GM20431 (cell line): ENCODE measurements around the gene STX18.

Experiments used
- in situ Hi-C: fragments of 300-500 bp; cut with MseI, MboI; formaldehyde crosslinking; loops from one replicate; pipeline ENCODE4 v1.15.0; 2020; ENCODE audit warnings: low sequenced_read_pairs; ENCODE audit not compliant: unreplicated experiment

STX18 gene

GRCh38 chr4:4456816-4457578 lies 84.9 kb downstream of the STX18 start:
- in situ Hi-C loops, result no loop called here

GRCh38 chr4:4456351-4456750 lies 85.5 kb downstream of the STX18 start:
- in situ Hi-C loops, result no loop called here

- in situ Hi-C loops, result no loop called here
These were observed 86.5 kb downstream of the STX18 start for GRCh38 chr4:4455210-4455865.

GRCh38 chr4:4446434-4446833 lies 95.4 kb downstream of the STX18 start:
- in situ Hi-C loops, result no loop called here

- in situ Hi-C loops, result no loop called here
These were observed 98.0 kb downstream of the STX18 start for GRCh38 chr4:4443821-4444220.

- in situ Hi-C loops, result no loop called here
These were observed 101.4 kb downstream of the STX18 start for GRCh38 chr4:4440333-4441061.

- in situ Hi-C loops, result no loop called here
These were observed 102.1 kb downstream of the STX18 start for GRCh38 chr4:4439782-4440181.

GRCh38 chr4:4438891-4439290 lies 103.0 kb downstream of the STX18 start:
- in situ Hi-C loops, result no loop called here

GRCh38 chr4:4437798-4438470 lies 103.9 kb downstream of the STX18 start:
- in situ Hi-C loops, result no loop called here

GRCh38 chr4:4436244-4436823 lies 105.5 kb downstream of the STX18 start:
- in situ Hi-C loops, result no loop called here

GRCh38 chr4:4433941-4434340 lies 107.9 kb downstream of the STX18 start:
- in situ Hi-C loops, result no loop called here

- in situ Hi-C loops, result no loop called here
These were observed 109.3 kb downstream of the STX18 start for GRCh38 chr4:4432341-4433125.

GRCh38 chr4:4430492-4431195 lies 111.2 kb downstream of the STX18 start:
- in situ Hi-C loops, result no loop called here

GRCh38 chr4:4428966-4429875 lies 112.6 kb downstream of the STX18 start:
- in situ Hi-C loops, result no loop called here

GRCh38 chr4:4427886-4428285 lies 114.0 kb downstream of the STX18 start:
- in situ Hi-C loops, result no loop called here

- in situ Hi-C loops, result no loop called here
These were observed 114.6 kb downstream of the STX18 start for GRCh38 chr4:4427121-4427870.

- in situ Hi-C loops, result no loop called here
These were observed 115.2 kb downstream of the STX18 start for GRCh38 chr4:4426511-4427120.
